Ovary (tissue), 3 donors: ENCODE data around the gene CYGB.

ENCODE experiments used
- EP300 ChIP-seq: sonication (generic); formaldehyde crosslinking; IDR thresholded peaks from one replicate; pipeline ENCODE4 v1.6.1; 2017; ENCODE audit warnings: antibody characterized with exemption
- TF ChIP-seq, protein P1 (sequence below), 3 donors: fragments of 450-650 bp in 2 of 3; fragments of 200-600 bp in 1 of 3; IDR thresholded peaks; one replicate each; pipeline versions ENCODE4 v1.5.1 to v1.8.0; 2016 to 2022; ENCODE audit warnings: antibody characterized with exemption in 3 of 3, mild to moderate bottlenecking in 1 of 3
- donor health status: DM: no; HTN: no; CAD: no.

DNA sequence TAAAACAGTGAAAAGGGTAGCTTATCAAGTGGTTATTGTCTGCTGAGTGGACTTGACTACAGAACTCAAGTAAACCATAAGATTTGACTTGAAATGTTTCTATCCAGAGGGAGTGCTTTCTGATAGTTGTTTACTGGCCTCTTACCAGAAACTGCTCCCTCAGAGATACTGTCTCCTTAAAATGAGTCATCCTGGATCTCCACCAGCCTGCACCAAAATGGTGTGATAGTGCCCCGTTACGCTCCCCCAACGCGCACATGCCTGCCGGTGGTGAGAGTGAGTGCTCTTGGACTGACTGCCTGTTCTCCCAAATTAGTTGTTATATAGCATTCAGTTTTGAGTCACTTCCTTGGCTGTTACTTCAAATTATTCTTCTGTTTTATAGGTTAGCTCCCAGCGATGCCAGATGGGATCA is 25.2 kb upstream of the CYGB start:
- TF ChIP-seq EP300: no peak
- TF ChIP-seq, protein P1, sequence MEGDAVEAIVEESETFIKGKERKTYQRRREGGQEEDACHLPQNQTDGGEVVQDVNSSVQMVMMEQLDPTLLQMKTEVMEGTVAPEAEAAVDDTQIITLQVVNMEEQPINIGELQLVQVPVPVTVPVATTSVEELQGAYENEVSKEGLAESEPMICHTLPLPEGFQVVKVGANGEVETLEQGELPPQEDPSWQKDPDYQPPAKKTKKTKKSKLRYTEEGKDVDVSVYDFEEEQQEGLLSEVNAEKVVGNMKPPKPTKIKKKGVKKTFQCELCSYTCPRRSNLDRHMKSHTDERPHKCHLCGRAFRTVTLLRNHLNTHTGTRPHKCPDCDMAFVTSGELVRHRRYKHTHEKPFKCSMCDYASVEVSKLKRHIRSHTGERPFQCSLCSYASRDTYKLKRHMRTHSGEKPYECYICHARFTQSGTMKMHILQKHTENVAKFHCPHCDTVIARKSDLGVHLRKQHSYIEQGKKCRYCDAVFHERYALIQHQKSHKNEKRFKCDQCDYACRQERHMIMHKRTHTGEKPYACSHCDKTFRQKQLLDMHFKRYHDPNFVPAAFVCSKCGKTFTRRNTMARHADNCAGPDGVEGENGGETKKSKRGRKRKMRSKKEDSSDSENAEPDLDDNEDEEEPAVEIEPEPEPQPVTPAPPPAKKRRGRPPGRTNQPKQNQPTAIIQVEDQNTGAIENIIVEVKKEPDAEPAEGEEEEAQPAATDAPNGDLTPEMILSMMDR (IDR thresholded peaks at IDR 0.05): no peak
